ENCODE data around the gene POLE2. TPM values are rescaled to one million over a fixed set of nuclear protein-coding genes. Genes with fewer than 3 reads are reported as not detected.

Gene POLE2
- total and polyA plus RNA-seq, 2 of the 13 experiments (the other 11 are each of a cell fraction or from before 2014, with no cell fraction given): 16.6 to 37.0 TPM

- TF ChIP-seq KIAA2018 (CRISPR knock-in tag; IDR thresholded peaks at IDR 0.05; ENCODE audit: borderline replicate concordance) (no peak), CEBPG (CRISPR knock-in tag; IDR thresholded peaks at IDR 0.05) (peak; percentile 27), RCOR2 (CRISPR knock-in tag; IDR thresholded peaks at IDR 0.05) (no peak), ZNF644 (CRISPR knock-in tag; IDR thresholded peaks at IDR 0.05; ENCODE audit: low read depth) (no peak), HOXA7 (CRISPR knock-in tag; IDR thresholded peaks at IDR 0.05) (no peak), CHD2 (IDR thresholded peaks at IDR 0.05; ENCODE audit: low read depth, low read length) (peak; percentile 92), PHF5A (CRISPR knock-in tag; IDR thresholded peaks at IDR 0.05; ENCODE audit: low read depth, unreplicated experiment) (no peak), IKZF5 (CRISPR knock-in tag; IDR thresholded peaks at IDR 0.05) (peak; percentile 63; the same call in 1 of the 2 replicates), XBP1 (CRISPR knock-in tag; IDR thresholded peaks at IDR 0.05) (0 out of 2 replicates have a peak, but pooled peaks have one; percentile 52), RERE (CRISPR knock-in tag; IDR thresholded peaks at IDR 0.05; ENCODE audit: low read depth) (0 out of 2 replicates have a peak, but pooled peaks have one; percentile 41), KDM1A (CRISPR knock-in tag; IDR thresholded peaks at IDR 0.05) (no peak), SIN3A (IDR thresholded peaks at IDR 0.05; ENCODE audit: borderline replicate concordance, low read depth, low read length) (peak; percentile 88; the same call in 1 of the 2 replicates), HNF4A (CRISPR knock-in tag; IDR thresholded peaks at IDR 0.05) (peak; percentile 23; the same call in 1 of the 2 replicates), ZNF557 (CRISPR knock-in tag; IDR thresholded peaks at IDR 0.05) (peak; percentile 62; the same call in 1 of the 2 replicates), ZKSCAN8 (CRISPR knock-in tag; IDR thresholded peaks at IDR 0.05; ENCODE audit: borderline replicate concordance) (0 out of 2 replicates have a peak, but pooled peaks have one; percentile 20)
Measured at GRCh38 chr14:49598485-49599300, 89.3 kb downstream of the POLE2 start, which contains the start of gene LRR1 (continued).
